Gastroesophageal sphincter (tissue), 3 donors: Measurements from ENCODE around the gene HES3.

Experiments used
- CTCF ChIP-seq, 4 experiments: fragments of 200-600 bp in 2 of 4; fragments of 450-650 bp in 2 of 4; sonication (generic) in 1 of 4; IDR thresholded peaks; one replicate each; pipeline ENCODE4 v1.5.1; 2017 to 2019; ENCODE audit warnings: antibody characterized with exemption in 4 of 4, mild to moderate bottlenecking in 2 of 4, moderate library complexity in 2 of 4
- POLR2A ChIP-seq, 2 donors: fragments of 450-650 bp; IDR thresholded peaks; one replicate each; pipeline ENCODE4 v1.6.1; 2017; ENCODE audit warnings: antibody characterized with exemption in 2 of 2, mild to moderate bottlenecking in 2 of 2, moderate library complexity in 1 of 2
- POLR2AphosphoS5 ChIP-seq: sonication (generic); formaldehyde crosslinking; IDR thresholded peaks from one replicate; pipeline ENCODE4 v1.6.1; 2017; ENCODE audit warnings: antibody characterized with exemption

- TF ChIP-seq CTCF (IDR thresholded peaks at IDR 0.05) (no peak), POLR2A (IDR thresholded peaks at IDR 0.05) (no peak), POLR2AphosphoS5 (no peak)
Observed at GRCh38 chr1:6274102-6274501, 30.1 kb downstream of the HES3 start.
